ENCODE results near the gene TMEM80. TPM values are rescaled to one million over a fixed set of nuclear protein-coding genes. Genes with fewer than 3 reads are reported as not detected.

Gene TMEM80
- total and polyA plus RNA-seq, 2 of the 8 experiments (the other 6 are each of a cell fraction or from before 2014, with no cell fraction given): 8.0 to 16.3 TPM

- TF ChIP-seq GTF2F1 (IDR thresholded peaks at IDR 0.05; ENCODE audit: borderline replicate concordance, low read depth, low read length) (no peak), EZH2 (IDR thresholded peaks at IDR 0.05; ENCODE audit: low read depth, low read length, severe bottlenecking) (no peak), TEAD4 (IDR thresholded peaks at IDR 0.05; ENCODE audit: low read depth, low read length) (no peak), TCF12 (IDR thresholded peaks at IDR 0.05; ENCODE audit: low read depth, low read length) (no peak), SP4 (IDR thresholded peaks at IDR 0.05; ENCODE audit: low read length) (no peak), RXRA (IDR thresholded peaks at IDR 0.05; ENCODE audit: insufficient read depth, low read depth, low read length) (no peak), TAF1 (IDR thresholded peaks at IDR 0.05; ENCODE audit: low read depth, low read length) (no peak)
Measured at GRCh38 chr11:660681-661444, 34.8 kb upstream of the TMEM80 start (continued).
